Ascending aorta (tissue), 2 donors: ENCODE measurements around the gene STPG4. TPM values are rescaled to one million over a fixed set of nuclear protein-coding genes. Genes with fewer than 3 reads are reported as not detected.

Experiments
- DNase-seq, 2 donors: peaks; one replicate each; pipeline ENCODE4 v3.0.0-alpha.2; 2019; ENCODE audit warnings: low spot score in 2 of 2
- H3K27ac ChIP-seq, 2 donors: fragments of 200-600 bp; sonication (generic); one replicate each; pipeline ENCODE4 v1.5.1; 2016 to 2017; ENCODE audit warnings: mild to moderate bottlenecking in 1 of 2
- H3K27me3 ChIP-seq: fragments of 200-600 bp; sonication (generic); one replicate; pipeline ENCODE4 v1.5.1; 2017
- H3K36me3 ChIP-seq, 2 donors: fragments of 200-600 bp; sonication (generic); one replicate each; pipeline ENCODE4 v1.5.1; 2016
- H3K4me1 ChIP-seq, 2 donors: fragments of 200-600 bp; sonication (generic); one replicate each; pipeline ENCODE4 v1.5.1; 2016 to 2017; ENCODE audit warnings: mild to moderate bottlenecking in 1 of 2
- H3K4me3 ChIP-seq, 2 donors: fragments of 200-600 bp; sonication (generic); one replicate each; pipeline ENCODE4 v1.5.1; 2016 to 2017; ENCODE audit warnings: mild to moderate bottlenecking in 1 of 2
- H3K9me3 ChIP-seq, 2 donors: fragments of 200-600 bp; sonication (generic); one replicate each; pipeline ENCODE4 v1.5.1; 2016
- intact Hi-C: fragments of 100-400 bp; cut with DNase I; formaldehyde crosslinking; loops from one replicate; pipeline ENCODE4 v1.15.1; 2023
- total RNA-seq: library from RNA; depleted of rRNA; stranded (reverse); fragments of >200 nt; gene quantifications from one replicate; pipeline ENCODE4 v1.1.0, GENCODE V29; 2016
- TF ChIP-seq, protein P1 (sequence below), 3 experiments: fragments of 200-600 bp in 2 of 3; fragments of 450-650 bp in 1 of 3; sonication (generic) in 2 of 3; IDR thresholded peaks; one replicate each; pipeline ENCODE4 v1.5.1; 2016 to 2019; ENCODE audit warnings: antibody characterized with exemption in 3 of 3, mild to moderate bottlenecking in 1 of 3, moderate library complexity in 1 of 3

Gene STPG4
- total RNA-seq, 1 donor from 2014 or later = not detected

DNA sequence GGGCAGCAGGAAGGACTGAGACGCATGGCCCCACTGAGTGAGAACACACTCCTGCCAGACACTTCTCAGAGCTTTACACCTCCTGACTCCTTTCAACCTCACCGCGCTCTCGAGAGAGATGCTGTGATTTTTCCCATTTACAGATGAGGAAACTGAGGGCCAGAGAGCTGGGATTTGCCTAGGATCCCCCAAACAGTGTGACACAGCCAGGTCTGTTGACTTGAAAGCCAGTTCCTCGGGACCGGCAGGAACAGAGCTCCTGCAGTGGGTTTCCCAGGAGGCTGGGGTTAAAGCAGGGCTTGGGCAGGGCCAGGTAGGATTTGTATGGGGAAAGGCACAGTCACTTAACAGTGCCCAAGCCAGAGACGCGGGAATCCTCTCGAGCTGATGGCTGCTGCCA is 81.9 kb downstream of the STPG4 start:
- no peak overlapping the region for H3K4me3 ChIP-seq
- intact Hi-C loops = no loop called here
- no peaks in the 10 kb centered on the region for H3K9me3 ChIP-seq
- no peaks in the 10 kb centered on the region for H3K27me3 ChIP-seq
- no peak for DNase-seq
- TF ChIP-seq, protein P1, sequence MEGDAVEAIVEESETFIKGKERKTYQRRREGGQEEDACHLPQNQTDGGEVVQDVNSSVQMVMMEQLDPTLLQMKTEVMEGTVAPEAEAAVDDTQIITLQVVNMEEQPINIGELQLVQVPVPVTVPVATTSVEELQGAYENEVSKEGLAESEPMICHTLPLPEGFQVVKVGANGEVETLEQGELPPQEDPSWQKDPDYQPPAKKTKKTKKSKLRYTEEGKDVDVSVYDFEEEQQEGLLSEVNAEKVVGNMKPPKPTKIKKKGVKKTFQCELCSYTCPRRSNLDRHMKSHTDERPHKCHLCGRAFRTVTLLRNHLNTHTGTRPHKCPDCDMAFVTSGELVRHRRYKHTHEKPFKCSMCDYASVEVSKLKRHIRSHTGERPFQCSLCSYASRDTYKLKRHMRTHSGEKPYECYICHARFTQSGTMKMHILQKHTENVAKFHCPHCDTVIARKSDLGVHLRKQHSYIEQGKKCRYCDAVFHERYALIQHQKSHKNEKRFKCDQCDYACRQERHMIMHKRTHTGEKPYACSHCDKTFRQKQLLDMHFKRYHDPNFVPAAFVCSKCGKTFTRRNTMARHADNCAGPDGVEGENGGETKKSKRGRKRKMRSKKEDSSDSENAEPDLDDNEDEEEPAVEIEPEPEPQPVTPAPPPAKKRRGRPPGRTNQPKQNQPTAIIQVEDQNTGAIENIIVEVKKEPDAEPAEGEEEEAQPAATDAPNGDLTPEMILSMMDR (IDR thresholded peaks at IDR 0.05) = no peak
- peak overlapping the region; percentile 94 to 98 for H3K27ac ChIP-seq
- peaks cover 0 to 11% of the 10 kb centered on the region in 2 donors for H3K36me3 ChIP-seq
- peaks cover 35 to 80% of the 10 kb centered on the region in 2 donors for H3K4me1 ChIP-seq

DNA sequence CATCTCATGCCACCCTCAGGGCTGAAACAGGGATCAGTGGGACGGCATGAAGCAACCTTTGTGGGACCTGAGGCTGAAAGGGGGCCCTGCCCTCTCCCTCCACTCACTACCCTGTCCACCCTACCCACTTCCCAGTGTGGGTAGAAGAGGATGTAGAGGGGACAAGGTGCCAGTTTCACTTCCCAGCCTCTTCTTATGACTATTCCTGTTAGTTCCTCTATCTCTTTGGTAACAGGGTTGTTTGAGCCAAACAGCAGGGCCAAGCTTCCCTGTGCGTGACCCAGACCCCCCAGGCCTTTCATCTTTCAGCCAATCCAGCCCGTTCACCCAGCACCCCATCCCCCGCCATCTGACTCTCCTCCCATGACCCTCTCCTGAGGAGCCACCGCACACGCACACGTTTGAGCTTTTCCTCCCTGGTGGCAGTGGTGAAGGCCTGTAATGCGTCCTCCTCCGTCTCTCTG is 82.3 kb downstream of the STPG4 start:
- intact Hi-C loops = no loop called here
- H3K27ac ChIP-seq = peak overlapping the region; percentile 94 to 98
- DNase-seq = peak; percentile 41 to 80
- H3K4me3 ChIP-seq = no peak overlapping the region
- no peaks in the 10 kb centered on the region for H3K27me3 ChIP-seq
- peaks cover 35 to 83% of the 10 kb centered on the region in 2 donors for H3K4me1 ChIP-seq
- TF ChIP-seq, protein P1 (IDR thresholded peaks at IDR 0.05) = no peak
- peaks cover 0 to 11% of the 10 kb centered on the region in 2 donors for H3K36me3 ChIP-seq
- H3K9me3 ChIP-seq = no peaks in the 10 kb centered on the region

DNA sequence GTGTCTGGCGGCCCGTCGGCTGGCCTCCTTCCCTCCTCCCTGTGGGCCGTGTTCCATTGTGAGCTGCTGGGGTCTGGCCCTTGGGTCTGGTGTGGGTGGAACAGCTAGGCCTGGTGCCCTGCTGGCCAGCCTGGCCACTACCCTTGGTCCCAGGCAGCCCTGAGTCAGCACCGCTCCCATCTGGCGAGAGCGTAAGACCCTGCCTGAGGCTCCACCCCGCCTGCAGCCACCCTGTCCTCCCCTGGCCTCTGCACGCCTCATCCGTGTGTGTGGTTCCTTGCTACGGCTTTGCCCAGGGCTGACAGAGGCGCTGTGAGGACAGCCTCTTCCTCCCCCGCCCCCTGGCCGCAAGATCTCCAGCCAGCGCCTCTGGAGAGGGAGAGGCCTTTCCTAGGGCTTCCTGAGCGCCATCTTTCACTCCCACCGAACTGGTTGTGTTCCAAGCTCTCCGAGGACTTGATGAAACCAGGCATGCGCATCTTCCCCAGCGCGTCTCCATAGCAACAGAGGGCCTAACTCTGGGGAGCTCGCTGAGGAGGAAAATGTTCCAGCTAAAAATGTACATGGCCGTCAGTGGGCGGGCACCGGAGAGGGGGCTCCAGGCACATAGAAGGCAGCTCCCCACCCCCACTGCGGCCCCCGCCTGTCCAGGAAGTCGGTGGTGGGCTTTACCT is 83.0 kb downstream of the STPG4 start:
- H3K27ac ChIP-seq = peak overlapping the region; percentile 94 to 98
- TF ChIP-seq, protein P1 (IDR thresholded peaks at IDR 0.05) = peak; percentile 34 to 72 (median 43)
- no peak overlapping the region for H3K4me3 ChIP-seq
- no peaks in the 10 kb centered on the region for H3K27me3 ChIP-seq
- DNase-seq = peak; percentile 76 to 95
- H3K9me3 ChIP-seq = no peaks in the 10 kb centered on the region
- intact Hi-C loops = no loop called here
- peaks cover 33 to 78% of the 10 kb centered on the region in 2 donors for H3K4me1 ChIP-seq
- peaks cover 0 to 14% of the 10 kb centered on the region in 2 donors for H3K36me3 ChIP-seq

DNA sequence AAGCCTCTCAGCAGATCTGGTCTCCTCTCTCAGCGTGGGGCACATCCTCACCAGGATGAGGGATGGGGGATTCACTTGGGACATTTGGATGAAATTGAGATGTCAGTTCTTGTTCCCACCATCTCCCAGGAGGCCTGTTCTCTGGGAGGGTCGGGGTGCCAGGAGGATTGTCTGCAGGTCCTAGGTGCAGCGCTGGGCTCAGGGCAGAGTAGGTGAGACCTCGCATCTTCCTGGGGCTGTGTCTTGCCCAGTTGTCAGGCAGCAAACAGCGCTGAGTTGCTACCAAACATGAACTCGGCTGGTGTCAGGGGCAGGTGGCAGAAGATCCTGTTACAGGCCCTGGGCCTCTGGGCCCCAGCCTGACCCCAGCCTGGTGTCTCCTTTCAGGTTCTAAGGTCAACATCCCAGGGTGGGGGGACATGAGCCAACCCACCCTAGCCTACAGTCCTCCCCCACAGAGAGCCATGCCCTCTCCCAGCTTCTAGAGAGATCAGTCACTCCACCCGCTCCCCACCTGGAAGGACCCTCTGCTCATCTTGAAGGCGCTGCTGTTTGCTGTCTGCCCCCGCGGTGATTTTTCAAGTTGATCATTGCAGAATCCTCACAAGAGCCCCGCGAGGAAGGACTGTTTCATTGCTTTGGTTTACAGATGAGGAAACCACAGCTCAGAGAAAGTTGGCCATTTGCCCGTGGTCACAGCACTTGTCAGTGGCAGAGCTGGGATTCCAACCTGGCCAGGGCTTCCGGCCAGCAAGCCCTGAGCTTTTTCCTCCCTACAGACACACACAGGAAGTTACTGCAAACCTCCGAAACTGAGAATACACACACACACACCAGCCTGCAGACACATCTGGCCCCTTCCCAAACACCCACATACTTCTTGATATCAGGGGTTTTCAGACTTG is 83.9 kb downstream of the STPG4 start:
- TF ChIP-seq, protein P1 (IDR thresholded peaks at IDR 0.05) = no peak
- peak; percentile 40 to 92 for DNase-seq
- peaks cover 32 to 73% of the 10 kb centered on the region in 2 donors for H3K4me1 ChIP-seq
- no peaks in the 10 kb centered on the region for H3K9me3 ChIP-seq
- peaks cover 0 to 18% of the 10 kb centered on the region in 2 donors for H3K36me3 ChIP-seq
- intact Hi-C loops = no loop called here
- H3K4me3 ChIP-seq = no peak overlapping the region
- H3K27ac ChIP-seq = peak overlapping the region; percentile 94 to 98
- no peaks in the 10 kb centered on the region for H3K27me3 ChIP-seq

DNA sequence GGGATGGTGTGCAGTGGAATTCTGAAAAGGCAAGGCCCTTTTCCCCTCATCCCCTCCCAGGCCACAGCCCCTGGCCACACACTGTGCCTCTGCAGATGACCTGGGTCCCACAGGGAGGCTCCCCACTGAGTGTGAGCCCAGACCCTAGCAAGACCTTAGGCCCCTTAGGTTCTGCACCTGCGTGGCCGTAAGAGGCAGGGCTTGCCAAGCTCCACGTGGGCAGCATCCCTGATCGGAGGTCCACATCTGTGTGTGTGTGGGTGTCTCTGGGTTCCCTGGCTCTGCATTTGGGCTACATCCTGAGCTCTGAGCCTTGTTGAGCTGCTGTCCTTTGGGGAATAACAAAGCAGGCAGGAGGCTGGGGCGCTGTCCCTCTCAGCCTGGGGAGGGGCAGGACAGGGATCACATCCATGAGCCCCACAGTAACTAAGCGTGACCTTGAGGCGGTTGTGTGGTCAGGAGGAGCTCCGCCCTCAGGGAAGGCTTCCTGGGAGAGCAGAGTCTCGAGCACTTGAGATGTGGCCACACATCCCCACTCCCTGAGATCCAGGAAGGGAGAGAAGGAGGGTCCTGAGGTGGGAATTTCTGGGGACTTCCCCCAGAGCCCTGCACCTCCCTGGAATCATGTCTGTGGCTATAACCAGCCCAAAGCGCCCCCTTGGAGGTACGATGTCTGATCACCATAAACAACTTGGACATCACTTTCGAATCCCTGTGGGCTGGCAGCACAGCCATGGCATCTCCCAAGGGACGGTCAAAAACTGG is 84.8 kb downstream of the STPG4 start:
- no peaks in the 10 kb centered on the region for H3K27me3 ChIP-seq
- H3K4me1 ChIP-seq = peaks cover 39 to 75% of the 10 kb centered on the region in 2 donors
- peaks cover 0 to 18% of the 10 kb centered on the region in 2 donors for H3K36me3 ChIP-seq
- H3K27ac ChIP-seq = peak overlapping the region; percentile 94 to 98
- intact Hi-C loops = no loop called here
- TF ChIP-seq, protein P1 (IDR thresholded peaks at IDR 0.05) = no peak
- DNase-seq = no peak
- no peak overlapping the region for H3K4me3 ChIP-seq
- no peaks in the 10 kb centered on the region for H3K9me3 ChIP-seq
